Measurements from ENCODE around the gene OR4D11. TPM values are rescaled to one million over a fixed set of nuclear protein-coding genes. Genes with fewer than 3 reads are reported as not detected.

The OR4D11 gene
- total and polyA plus RNA-seq, 10 of the 15 experiments (the other 5 are each of a cell fraction or from before 2014, with no cell fraction given): not detected

DNA sequence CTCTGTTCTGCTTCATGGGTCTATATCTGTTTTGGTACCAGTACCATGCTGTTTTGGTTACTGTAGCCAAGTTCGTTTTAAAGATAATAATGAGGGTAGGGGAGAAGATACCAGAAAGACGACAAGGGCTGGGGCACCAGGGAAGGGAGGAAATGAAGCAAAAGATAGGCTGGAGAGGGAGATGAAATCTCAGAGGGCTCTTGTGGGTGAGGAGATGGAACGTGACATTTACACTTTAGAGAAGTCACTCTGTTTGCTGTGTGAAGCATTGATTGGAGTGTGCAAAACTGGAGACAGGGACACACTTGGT is 41.4 kb downstream of the OR4D11 start (continued):
- TF ChIP-seq NFYB (IDR thresholded peaks at IDR 0.05; ENCODE audit: insufficient read depth, low read depth, low read length) (no peak), SMC3 (IDR thresholded peaks at IDR 0.05; ENCODE audit: borderline replicate concordance, low read length) (no peak), SMARCA5 (IDR thresholded peaks at IDR 0.05) (no peak), BCL11A (IDR thresholded peaks at IDR 0.05; ENCODE audit: low read depth, low read length) (no peak), EGR1 (IDR thresholded peaks at IDR 0.05; ENCODE audit: borderline replicate concordance in 1 of 2, low read depth in 2 of 2, low read length in 2 of 2) (no peak)
- TF ChIP-seq, protein P1, sequence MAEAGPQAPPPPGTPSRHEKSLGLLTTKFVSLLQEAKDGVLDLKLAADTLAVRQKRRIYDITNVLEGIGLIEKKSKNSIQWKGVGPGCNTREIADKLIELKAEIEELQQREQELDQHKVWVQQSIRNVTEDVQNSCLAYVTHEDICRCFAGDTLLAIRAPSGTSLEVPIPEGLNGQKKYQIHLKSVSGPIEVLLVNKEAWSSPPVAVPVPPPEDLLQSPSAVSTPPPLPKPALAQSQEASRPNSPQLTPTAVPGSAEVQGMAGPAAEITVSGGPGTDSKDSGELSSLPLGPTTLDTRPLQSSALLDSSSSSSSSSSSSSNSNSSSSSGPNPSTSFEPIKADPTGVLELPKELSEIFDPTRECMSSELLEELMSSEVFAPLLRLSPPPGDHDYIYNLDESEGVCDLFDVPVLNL (IDR thresholded peaks at IDR 0.05; ENCODE audit: low read depth, low read length): no peak

DNA sequence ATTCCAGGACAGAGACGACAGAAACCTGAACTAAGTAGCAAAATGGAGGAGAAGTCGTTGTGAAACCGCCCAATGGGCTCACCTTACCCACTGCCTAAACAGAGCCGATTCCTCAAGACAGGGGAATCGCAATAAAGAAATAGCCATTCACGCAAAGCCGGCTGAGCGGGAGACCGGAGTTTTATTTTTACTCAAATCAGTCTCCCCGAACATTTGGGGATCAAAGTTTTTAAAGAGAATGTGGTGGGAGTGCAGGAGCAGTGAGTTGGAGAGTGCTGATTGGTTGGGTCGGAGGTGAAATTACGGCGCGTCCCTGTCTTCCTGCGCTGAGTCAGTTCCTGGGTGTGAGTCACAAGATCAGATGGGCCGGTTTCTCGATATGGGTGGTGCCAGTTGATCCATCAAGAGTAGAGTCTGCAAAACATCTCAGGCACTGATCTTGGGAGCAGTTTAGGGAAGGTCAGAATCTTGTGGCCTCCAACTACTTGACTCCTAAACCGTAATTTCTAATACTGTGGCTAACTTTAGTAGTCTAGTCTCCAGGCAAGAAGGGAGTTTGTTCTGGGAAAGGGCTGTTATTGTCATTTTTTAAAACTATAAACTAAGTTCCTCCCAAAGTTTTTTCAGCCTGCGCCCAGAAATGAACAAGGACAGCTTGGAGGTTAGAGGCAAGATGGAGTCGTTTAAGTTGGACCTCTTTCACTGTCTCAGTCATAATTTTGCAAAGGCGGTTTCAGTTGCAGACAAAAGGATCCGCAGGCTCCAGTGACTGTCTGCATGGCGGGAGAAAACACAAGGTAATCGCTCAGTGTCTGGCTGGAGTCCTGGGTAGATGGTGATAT is 42.0 kb downstream of the OR4D11 start:
- FAIRE-seq (no peak), DNase-seq (ENCODE audit: low read depth, low spot score) (no peak), ATAC-seq (no peak)
- H3K4me2 ChIP-seq (ENCODE audit: control insufficient read depth, insufficient read depth): no peak overlapping the region
- H3K36me3 ChIP-seq (ENCODE audit: control insufficient read depth in 2 of 2, insufficient read depth in 2 of 2, low read length in 1 of 2): no peaks in the 10 kb centered on the region
- BruUV-seq (replicated peaks): no TSS peak
- H3K27ac ChIP-seq (ENCODE audit: control insufficient read depth, insufficient read depth): no peak overlapping the region
- no peaks in the 10 kb centered on the region for H3K4me1 ChIP-seq (ENCODE audit: control insufficient read depth, insufficient read depth, low read length)
- no peak overlapping the region for H3K9ac ChIP-seq (ENCODE audit: control insufficient read depth, insufficient read depth, low read length)
- H3K27me3 ChIP-seq (replicated peaks in 1 of 2; ENCODE audit: control insufficient read depth in 2 of 2, insufficient read depth in 2 of 2, low read length in 1 of 2): peaks cover 0 to 1% of the 10 kb centered on the region in 2 experiments; a peak in 1 of 4 replicates
- 70% methylated on average over 24 of the region's 24 CpGs for WGBS (ENCODE audit: insufficient coverage, insufficient replicate concordance, low lambda C conversion rate, missing lambda C conversion rate)
- no peaks in the 10 kb centered on the region for H3K9me3 ChIP-seq (replicated peaks; ENCODE audit: control insufficient read depth, insufficient read depth, low read length)
- in situ Hi-C loops (cut with MboI) (no loop called here), intact Hi-C loops (cut with micrococcal nuclease; ENCODE audit: unreplicated experiment) (no loop called here)
- no peaks in the 10 kb centered on the region for H4K20me1 ChIP-seq (ENCODE audit: control insufficient read depth, insufficient read depth)
- H3K79me2 ChIP-seq (ENCODE audit: control insufficient read depth, insufficient read depth, low read length): no peaks in the 10 kb centered on the region
- SMC1A ChIA-PET (ENCODE audit: uncharacterized antibody, unreplicated experiment): no interaction called here
- POLR2A ChIA-PET: no interaction called here
- H3K4me3 ChIP-seq: no peak overlapping the region
- CTCF ChIA-PET: no interaction called here
- RAD21 ChIA-PET (ENCODE audit: unreplicated experiment): no interaction called here
- H2AFZ ChIP-seq (ENCODE audit: control insufficient read depth, low read depth, low read length): no peak overlapping the region
- TF ChIP-seq ETV6 (conservative IDR thresholded peaks at IDR 0.05 in 1 of 2, IDR thresholded peaks at IDR 0.05 in 1 of 2; ENCODE audit: borderline replicate concordance in 1 of 2, low read depth in 1 of 2) (no peak), SMARCA5 (IDR thresholded peaks at IDR 0.05) (no peak), CBX3 (IDR thresholded peaks at IDR 0.05; ENCODE audit: borderline replicate concordance, low read depth) (no peak), ZNF24 (IDR thresholded peaks at IDR 0.05) (no peak), ZZZ3 (IDR thresholded peaks at IDR 0.05; ENCODE audit: control insufficient read depth, insufficient read length, low read depth) (no peak), STAT3 (IDR thresholded peaks at IDR 0.05; ENCODE audit: low read depth, low read length) (no peak), BMI1 (IDR thresholded peaks at IDR 0.05; ENCODE audit: borderline replicate concordance) (no peak), HDAC2 (IDR thresholded peaks at IDR 0.05) (no peak), RUNX3 (IDR thresholded peaks at IDR 0.05; ENCODE audit: low read length) (no peak), WRNIP1 (IDR thresholded peaks at IDR 0.05; ENCODE audit: borderline replicate concordance, low read depth, low read length) (no peak), SMAD5 (IDR thresholded peaks at IDR 0.05; ENCODE audit: low read depth) (no peak)
- TF ChIP-seq, protein P2, sequence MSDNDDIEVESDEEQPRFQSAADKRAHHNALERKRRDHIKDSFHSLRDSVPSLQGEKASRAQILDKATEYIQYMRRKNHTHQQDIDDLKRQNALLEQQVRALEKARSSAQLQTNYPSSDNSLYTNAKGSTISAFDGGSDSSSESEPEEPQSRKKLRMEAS (IDR thresholded peaks at IDR 0.05; ENCODE audit: low read depth, low read length): no peak
- TF ChIP-seq, protein P3, sequence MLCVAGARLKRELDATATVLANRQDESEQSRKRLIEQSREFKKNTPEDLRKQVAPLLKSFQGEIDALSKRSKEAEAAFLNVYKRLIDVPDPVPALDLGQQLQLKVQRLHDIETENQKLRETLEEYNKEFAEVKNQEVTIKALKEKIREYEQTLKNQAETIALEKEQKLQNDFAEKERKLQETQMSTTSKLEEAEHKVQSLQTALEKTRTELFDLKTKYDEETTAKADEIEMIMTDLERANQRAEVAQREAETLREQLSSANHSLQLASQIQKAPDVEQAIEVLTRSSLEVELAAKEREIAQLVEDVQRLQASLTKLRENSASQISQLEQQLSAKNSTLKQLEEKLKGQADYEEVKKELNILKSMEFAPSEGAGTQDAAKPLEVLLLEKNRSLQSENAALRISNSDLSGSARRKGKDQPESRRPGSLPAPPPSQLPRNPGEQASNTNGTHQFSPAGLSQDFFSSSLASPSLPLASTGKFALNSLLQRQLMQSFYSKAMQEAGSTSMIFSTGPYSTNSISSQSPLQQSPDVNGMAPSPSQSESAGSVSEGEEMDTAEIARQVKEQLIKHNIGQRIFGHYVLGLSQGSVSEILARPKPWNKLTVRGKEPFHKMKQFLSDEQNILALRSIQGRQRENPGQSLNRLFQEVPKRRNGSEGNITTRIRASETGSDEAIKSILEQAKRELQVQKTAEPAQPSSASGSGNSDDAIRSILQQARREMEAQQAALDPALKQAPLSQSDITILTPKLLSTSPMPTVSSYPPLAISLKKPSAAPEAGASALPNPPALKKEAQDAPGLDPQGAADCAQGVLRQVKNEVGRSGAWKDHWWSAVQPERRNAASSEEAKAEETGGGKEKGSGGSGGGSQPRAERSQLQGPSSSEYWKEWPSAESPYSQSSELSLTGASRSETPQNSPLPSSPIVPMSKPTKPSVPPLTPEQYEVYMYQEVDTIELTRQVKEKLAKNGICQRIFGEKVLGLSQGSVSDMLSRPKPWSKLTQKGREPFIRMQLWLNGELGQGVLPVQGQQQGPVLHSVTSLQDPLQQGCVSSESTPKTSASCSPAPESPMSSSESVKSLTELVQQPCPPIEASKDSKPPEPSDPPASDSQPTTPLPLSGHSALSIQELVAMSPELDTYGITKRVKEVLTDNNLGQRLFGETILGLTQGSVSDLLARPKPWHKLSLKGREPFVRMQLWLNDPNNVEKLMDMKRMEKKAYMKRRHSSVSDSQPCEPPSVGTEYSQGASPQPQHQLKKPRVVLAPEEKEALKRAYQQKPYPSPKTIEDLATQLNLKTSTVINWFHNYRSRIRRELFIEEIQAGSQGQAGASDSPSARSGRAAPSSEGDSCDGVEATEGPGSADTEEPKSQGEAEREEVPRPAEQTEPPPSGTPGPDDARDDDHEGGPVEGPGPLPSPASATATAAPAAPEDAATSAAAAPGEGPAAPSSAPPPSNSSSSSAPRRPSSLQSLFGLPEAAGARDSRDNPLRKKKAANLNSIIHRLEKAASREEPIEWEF (IDR thresholded peaks at IDR 0.05; ENCODE audit: insufficient replicate concordance, low read depth, low read length): no peak
